NB4 (cell line): ENCODE results near the gene EVA1C.

Source experiments
- CTCF ChIP-seq: IDR thresholded peaks from one replicate; pipeline ENCODE4 v1.5.1; 2012; ENCODE audit warnings: low read depth, low read length
- MAX ChIP-seq: IDR thresholded peaks from 2 replicates; pipeline ENCODE4 v1.6.1; 2011; ENCODE audit warnings: low read depth, low read length
- POLR2A ChIP-seq: IDR thresholded peaks from 2 replicates; pipeline ENCODE4 v1.6.1; 2011; ENCODE audit warnings: mild to moderate bottlenecking; ENCODE audit not compliant: insufficient read length; ENCODE audit errors: extremely low read depth

GRCh38 chr21:32539378-32539777 is 126.9 kb downstream of the EVA1C start:
- TF ChIP-seq CTCF (no peak), MAX (no peak), POLR2A (no peak)
